ENCODE data around the gene NOL6.
"Not testable (repeated sequence)": the region's sequence is repeated elsewhere in the genome, so short reads cannot be mapped to it uniquely, and the experiment has no call there.

NOL6 gene

DNA sequence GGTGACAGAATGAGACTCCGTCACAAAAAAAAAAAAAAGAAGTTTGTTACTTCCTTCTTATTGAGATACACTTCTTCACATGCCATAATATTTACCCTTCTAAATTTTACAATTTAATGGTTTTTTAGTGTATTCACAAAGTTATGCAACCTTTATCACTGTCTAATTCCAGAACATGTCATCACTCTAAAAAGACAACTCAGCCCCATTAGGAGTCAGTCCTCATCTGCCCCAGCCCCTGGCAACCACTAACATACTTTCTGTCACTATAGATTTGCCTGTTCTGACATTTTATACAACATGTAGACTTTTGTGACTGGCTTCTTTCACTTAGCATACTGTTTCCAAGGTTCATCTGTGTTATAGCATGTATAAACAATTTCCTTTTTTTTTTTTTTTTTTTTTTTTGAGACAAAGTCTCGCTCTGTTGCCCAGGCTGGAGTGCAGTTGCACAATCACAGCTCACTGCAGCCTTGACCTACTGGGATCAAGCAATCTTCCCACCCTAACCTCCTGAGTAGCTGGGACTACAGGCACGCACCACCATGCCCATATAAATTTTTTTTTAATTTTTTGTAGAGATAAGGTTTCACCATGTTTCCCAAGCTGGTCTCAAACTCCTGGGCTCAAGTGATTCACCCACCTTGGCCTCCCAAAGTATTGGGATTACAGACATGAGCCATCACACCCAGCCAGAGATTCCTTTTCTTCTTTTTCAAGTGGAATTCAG, 44.3 kb downstream of the NOL6 start:
- DNase-seq (ENCODE audit: low spot score) (no peak), ATAC-seq (ENCODE audit: low read depth) (no peak; the same call in 2 of the 3 replicates)
- no peak overlapping the region for H3K27ac ChIP-seq (ENCODE audit: poor library complexity, severe bottlenecking)

DNA sequence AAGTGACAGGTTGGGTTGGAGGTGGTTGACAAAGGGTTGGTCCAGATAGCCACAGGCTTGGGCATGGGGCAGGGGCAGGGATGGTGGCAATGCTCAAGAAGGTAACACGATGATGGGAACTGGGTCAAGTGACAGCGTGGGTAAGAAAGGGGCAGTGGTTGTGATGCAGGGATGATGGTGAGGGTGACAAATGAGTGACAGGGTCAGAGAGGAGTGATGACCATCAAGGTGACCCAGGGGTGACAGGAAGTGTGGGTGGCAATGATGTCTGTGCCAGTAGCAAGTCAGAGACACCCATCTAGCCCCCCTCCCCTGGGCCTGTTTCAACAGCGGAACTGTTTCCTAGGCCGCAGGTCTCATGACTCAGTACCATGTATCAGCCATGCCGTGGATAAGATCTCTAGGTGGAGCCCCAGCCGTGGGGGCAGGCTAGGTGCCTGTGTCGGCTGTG, 46.9 kb downstream of the NOL6 start:
- no peak for DNase-seq (ENCODE audit: low spot score)
- no peak overlapping the region for H3K27ac ChIP-seq (ENCODE audit: poor library complexity, severe bottlenecking)
- peak; percentile 44; the same call in 1 of the 3 replicates for ATAC-seq (ENCODE audit: low read depth)
- TF ChIP-seq, protein P1, sequence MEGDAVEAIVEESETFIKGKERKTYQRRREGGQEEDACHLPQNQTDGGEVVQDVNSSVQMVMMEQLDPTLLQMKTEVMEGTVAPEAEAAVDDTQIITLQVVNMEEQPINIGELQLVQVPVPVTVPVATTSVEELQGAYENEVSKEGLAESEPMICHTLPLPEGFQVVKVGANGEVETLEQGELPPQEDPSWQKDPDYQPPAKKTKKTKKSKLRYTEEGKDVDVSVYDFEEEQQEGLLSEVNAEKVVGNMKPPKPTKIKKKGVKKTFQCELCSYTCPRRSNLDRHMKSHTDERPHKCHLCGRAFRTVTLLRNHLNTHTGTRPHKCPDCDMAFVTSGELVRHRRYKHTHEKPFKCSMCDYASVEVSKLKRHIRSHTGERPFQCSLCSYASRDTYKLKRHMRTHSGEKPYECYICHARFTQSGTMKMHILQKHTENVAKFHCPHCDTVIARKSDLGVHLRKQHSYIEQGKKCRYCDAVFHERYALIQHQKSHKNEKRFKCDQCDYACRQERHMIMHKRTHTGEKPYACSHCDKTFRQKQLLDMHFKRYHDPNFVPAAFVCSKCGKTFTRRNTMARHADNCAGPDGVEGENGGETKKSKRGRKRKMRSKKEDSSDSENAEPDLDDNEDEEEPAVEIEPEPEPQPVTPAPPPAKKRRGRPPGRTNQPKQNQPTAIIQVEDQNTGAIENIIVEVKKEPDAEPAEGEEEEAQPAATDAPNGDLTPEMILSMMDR (IDR thresholded peaks at IDR 0.05; ENCODE audit: poor library complexity, severe bottlenecking), result no peak
- H3K9me3 ChIP-seq (ENCODE audit: severe bottlenecking), result no peaks in the 10 kb centered on the region
- H3K4me3 ChIP-seq (ENCODE audit: severe bottlenecking), result no peak overlapping the region
- H3K36me3 ChIP-seq (ENCODE audit: low read depth), result no peaks in the 10 kb centered on the region
- H3K4me1 ChIP-seq (ENCODE audit: insufficient read depth, poor library complexity, severe bottlenecking), result peaks cover 3% of the 10 kb centered on the region
- no peaks in the 10 kb centered on the region for H3K27me3 ChIP-seq (ENCODE audit: insufficient read depth, poor library complexity, severe bottlenecking)

More for the DNA sequence above, 44.3 kb downstream of the NOL6 start:
- Histone ChIP-seq H3K4me3 (ENCODE audit: severe bottlenecking) (no peak overlapping the region), H3K36me3 (ENCODE audit: low read depth) (no peaks in the 10 kb centered on the region), H3K9me3 (ENCODE audit: severe bottlenecking) (no peaks in the 10 kb centered on the region), H3K4me1 (ENCODE audit: insufficient read depth, poor library complexity, severe bottlenecking) (peaks cover 3% of the 10 kb centered on the region), H3K27me3 (ENCODE audit: insufficient read depth, poor library complexity, severe bottlenecking) (no peaks in the 10 kb centered on the region)
- TF ChIP-seq, protein P1 (IDR thresholded peaks at IDR 0.05; ENCODE audit: poor library complexity, severe bottlenecking), result no peak

DNA sequence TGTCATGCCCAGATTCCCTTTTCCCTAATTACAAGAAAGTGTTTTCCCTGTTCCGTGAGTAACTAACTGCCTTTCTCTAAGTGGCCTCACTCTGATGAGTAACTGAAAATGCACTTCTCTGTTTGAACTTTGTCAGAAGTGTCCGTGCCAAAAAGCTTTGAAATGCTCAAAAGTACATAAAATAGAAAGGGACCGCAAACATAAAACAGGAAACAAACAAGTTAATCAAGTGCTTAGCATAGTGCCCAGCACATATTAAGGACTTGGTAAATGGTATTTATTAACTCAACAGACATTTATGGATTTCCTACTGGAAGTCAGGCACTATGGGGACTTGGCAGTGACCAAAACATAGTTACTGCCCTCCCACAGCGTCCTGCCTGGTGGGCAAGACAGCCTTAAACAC, 48.6 kb downstream of the NOL6 start:
- no peak for DNase-seq (ENCODE audit: low spot score)
- Histone ChIP-seq H3K27ac (ENCODE audit: poor library complexity, severe bottlenecking) (no peak overlapping the region), H3K27me3 (ENCODE audit: insufficient read depth, poor library complexity, severe bottlenecking) (no peaks in the 10 kb centered on the region), H3K9me3 (ENCODE audit: severe bottlenecking) (no peaks in the 10 kb centered on the region), H3K4me3 (ENCODE audit: severe bottlenecking) (no peak overlapping the region), H3K4me1 (ENCODE audit: insufficient read depth, poor library complexity, severe bottlenecking) (no peaks in the 10 kb centered on the region), H3K36me3 (ENCODE audit: low read depth) (no peaks in the 10 kb centered on the region)
- TF ChIP-seq, protein P1 (IDR thresholded peaks at IDR 0.05; ENCODE audit: poor library complexity, severe bottlenecking), result no peak
- no peak for ATAC-seq (ENCODE audit: low read depth)

DNA sequence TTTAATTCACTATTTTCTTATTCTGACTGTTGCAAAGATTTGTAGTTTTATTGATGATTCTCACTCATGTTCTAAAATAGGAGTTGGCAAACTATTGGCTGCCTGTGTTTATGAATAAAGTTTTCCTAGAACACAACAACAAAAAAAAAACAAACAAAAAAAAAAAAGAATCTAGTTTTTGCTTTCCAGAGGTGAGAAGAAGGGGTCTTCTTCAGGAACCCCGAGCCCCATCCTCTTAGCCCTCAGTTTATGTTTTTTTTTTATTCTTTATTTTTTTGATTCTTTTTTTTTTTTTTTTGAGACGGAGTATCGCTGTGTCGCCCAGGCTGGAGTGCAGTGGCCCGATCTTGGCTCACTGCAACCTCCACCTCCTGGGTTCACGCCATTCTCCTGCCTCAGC, 49.2 kb downstream of the NOL6 start:
- not testable (repeated sequence) for H3K4me3 ChIP-seq (ENCODE audit: severe bottlenecking); H3K4me1 ChIP-seq (ENCODE audit: insufficient read depth, poor library complexity, severe bottlenecking); H3K27me3 ChIP-seq (ENCODE audit: insufficient read depth, poor library complexity, severe bottlenecking); H3K27ac ChIP-seq (ENCODE audit: poor library complexity, severe bottlenecking); H3K36me3 ChIP-seq (ENCODE audit: low read depth); ATAC-seq (ENCODE audit: low read depth); H3K9me3 ChIP-seq (ENCODE audit: severe bottlenecking); DNase-seq (ENCODE audit: low spot score)

DNA sequence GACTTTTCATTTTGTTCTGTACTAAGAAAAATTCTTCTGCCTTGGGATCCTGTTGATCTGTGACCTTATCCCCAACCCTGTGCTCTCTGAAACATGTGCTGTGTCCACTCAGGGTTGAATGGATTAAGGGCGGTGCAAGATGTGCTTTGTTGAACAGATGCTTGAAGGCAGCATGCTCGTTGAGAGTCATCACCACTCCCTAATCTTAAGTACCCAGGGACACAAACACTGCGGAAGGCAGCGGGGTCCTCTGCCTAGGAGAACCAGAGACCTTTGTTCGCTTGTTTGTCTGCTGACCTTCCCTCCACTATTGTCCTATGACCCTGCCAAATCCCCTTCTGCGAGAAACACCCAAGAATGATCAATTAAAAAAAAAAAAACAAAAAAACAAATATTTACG, 49.7 kb downstream of the NOL6 start:
- not testable (repeated sequence) for DNase-seq (ENCODE audit: low spot score); H3K4me1 ChIP-seq (ENCODE audit: insufficient read depth, poor library complexity, severe bottlenecking); H3K27ac ChIP-seq (ENCODE audit: poor library complexity, severe bottlenecking); H3K4me3 ChIP-seq (ENCODE audit: severe bottlenecking); H3K9me3 ChIP-seq (ENCODE audit: severe bottlenecking); ATAC-seq (ENCODE audit: low read depth); H3K36me3 ChIP-seq (ENCODE audit: low read depth); H3K27me3 ChIP-seq (ENCODE audit: insufficient read depth, poor library complexity, severe bottlenecking)

DNA sequence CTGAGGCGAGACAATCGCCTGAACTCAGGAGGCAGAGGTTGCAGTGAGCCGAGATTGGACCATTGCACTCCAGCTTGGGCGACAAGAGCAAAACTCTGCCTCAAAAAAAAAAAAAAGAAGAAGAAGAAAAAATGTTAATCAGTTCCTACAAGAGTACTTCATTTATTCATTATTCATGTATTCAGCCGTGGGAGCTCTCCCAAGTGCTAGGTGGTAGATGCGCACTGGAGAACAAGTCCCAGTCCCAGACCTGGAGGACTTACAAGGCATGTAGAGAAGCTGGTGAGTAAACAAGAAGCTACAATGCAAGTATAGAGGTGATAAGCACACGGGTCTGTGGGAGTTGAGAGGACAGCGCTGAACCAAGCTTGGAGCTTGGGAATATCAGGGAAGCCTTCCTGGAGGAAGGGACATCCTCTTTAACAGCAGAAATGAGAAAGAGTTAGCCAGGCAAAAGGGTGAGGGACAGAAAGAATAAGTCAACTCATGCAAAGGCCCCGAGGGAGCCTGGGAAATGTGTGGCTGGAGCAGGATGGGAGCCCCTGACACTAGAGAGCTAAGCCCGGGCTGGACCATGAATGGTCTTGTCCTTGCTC, 53.9 kb downstream of the NOL6 start:
- Histone ChIP-seq H3K36me3 (ENCODE audit: low read depth) (no peaks in the 10 kb centered on the region), H3K9me3 (ENCODE audit: severe bottlenecking) (no peaks in the 10 kb centered on the region), H3K4me1 (ENCODE audit: insufficient read depth, poor library complexity, severe bottlenecking) (peaks cover 32% of the 10 kb centered on the region), H3K27ac (ENCODE audit: poor library complexity, severe bottlenecking) (no peak overlapping the region), H3K27me3 (ENCODE audit: insufficient read depth, poor library complexity, severe bottlenecking) (no peaks in the 10 kb centered on the region), H3K4me3 (ENCODE audit: severe bottlenecking) (no peak overlapping the region)
- TF ChIP-seq, protein P1 (IDR thresholded peaks at IDR 0.05; ENCODE audit: poor library complexity, severe bottlenecking), result no peak
- ATAC-seq (ENCODE audit: low read depth) (no peak), DNase-seq (ENCODE audit: low spot score) (no peak)
